Ectodermal cell (in vitro differentiated cells): ENCODE data around the gene PIGR.

Source experiments
- H3K27ac ChIP-seq: 2 replicates; pipeline ENCODE4 v1.7.0; 2013; ENCODE audit warnings: mild to moderate bottlenecking, low read depth, low read length; ENCODE audit not compliant: insufficient read depth, poor library complexity, severe bottlenecking
- H3K27me3 ChIP-seq: 2 replicates; pipeline ENCODE4 v1.7.0; 2013; ENCODE audit warnings: mild to moderate bottlenecking, low read length; ENCODE audit not compliant: insufficient read depth, control insufficient read depth, poor library complexity, severe bottlenecking
- H3K36me3 ChIP-seq: one replicate; pipeline ENCODE4 v1.7.0; 2013; ENCODE audit warnings: low read length; ENCODE audit not compliant: control insufficient read depth, insufficient read depth
- H3K4me1 ChIP-seq: one replicate; pipeline ENCODE4 v1.7.0; 2013; ENCODE audit warnings: low read length; ENCODE audit not compliant: control insufficient read depth, insufficient read depth
- H3K4me3 ChIP-seq: 2 replicates; pipeline ENCODE4 v1.7.0; 2013; ENCODE audit warnings: low read depth, low read length, control low read depth; ENCODE audit not compliant: insufficient read depth
- H3K9me3 ChIP-seq: 2 replicates; pipeline ENCODE4 v1.7.0; 2013; ENCODE audit warnings: mild to moderate bottlenecking, low read length, moderate library complexity; ENCODE audit not compliant: control insufficient read depth
- WGBS, 2 experiments: methylation state at CpG; one replicate each; pipeline ENCODE4 v1.1.7; 2013; ENCODE audit warnings: missing lambda C conversion rate in 2 of 2; 5-methylcytosine and 5-hydroxymethylcytosine counted together

Gene PIGR

DNA sequence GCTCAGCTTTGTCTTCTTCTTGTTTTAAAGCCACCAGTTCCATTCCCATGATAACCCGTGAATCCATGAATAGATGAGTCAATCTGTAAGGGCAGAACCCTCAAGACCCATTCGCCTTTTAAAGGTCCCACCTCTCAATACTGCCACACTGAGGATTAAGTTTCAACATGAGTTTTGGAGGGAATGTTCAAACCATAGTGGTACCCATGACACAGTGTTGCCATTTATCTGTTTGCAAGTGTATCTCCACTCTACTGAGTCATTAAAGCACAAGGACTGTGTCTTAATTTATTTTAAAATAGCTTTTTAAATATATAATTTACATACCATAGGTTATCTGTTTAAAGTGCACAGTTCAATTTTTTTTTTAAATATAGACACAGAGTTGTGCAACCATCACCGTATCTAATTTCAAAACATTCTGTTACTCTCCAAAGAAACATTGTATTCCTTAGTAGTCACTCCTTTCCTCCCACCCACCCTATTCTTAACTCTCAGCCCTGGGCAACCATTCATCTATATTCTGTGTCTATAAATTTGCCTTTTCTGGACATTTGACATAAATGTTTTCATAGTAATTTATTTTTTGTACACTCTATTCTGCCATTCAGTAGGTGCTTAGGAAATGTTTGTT lies 53.8 kb downstream of the PIGR start:
- H3K4me3 ChIP-seq: no peak overlapping the region
- H3K27me3 ChIP-seq: no peaks in the 10 kb centered on the region
- no peaks in the 10 kb centered on the region for H3K36me3 ChIP-seq
- H3K4me1 ChIP-seq: no peaks in the 10 kb centered on the region
- no peaks in the 10 kb centered on the region for H3K9me3 ChIP-seq
- 91% methylated on average over 3 of the region's 3 CpGs for WGBS, 2 experiments
- no peak overlapping the region for H3K27ac ChIP-seq

DNA sequence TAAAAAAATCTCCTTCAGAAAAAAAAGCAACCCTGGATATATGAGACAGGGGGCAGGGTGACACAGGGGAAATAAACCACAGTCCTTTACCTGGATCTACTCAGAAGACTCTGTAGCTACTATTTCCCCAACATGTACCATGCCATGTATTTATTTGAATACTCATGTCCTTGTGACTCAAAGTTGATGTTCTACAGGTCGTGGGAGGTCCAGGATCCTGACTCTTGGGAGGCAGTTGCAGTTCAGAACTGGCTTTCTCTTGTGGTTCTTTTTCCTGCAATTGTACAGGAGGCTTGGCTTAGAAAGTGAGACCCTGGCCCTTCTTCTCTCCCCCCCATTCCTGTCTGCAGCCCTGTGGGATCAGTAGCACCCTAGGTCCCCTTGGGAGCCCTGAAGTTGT lies 54.9 kb downstream of the PIGR start:
- WGBS, 2 experiments: 78 to 84% methylated on average over 1 of the region's 1 CpG
- no peaks in the 10 kb centered on the region for H3K9me3 ChIP-seq
- H3K36me3 ChIP-seq: no peaks in the 10 kb centered on the region
- H3K27ac ChIP-seq: no peak overlapping the region
- H3K27me3 ChIP-seq: no peaks in the 10 kb centered on the region
- no peak overlapping the region for H3K4me3 ChIP-seq
- no peaks in the 10 kb centered on the region for H3K4me1 ChIP-seq

- Histone ChIP-seq H3K4me1 (no peaks in the 10 kb centered on the region), H3K27ac (no peak overlapping the region)
Observed at GRCh38 chr1:206890125-206891060, 55.9 kb downstream of the PIGR start.

DNA sequence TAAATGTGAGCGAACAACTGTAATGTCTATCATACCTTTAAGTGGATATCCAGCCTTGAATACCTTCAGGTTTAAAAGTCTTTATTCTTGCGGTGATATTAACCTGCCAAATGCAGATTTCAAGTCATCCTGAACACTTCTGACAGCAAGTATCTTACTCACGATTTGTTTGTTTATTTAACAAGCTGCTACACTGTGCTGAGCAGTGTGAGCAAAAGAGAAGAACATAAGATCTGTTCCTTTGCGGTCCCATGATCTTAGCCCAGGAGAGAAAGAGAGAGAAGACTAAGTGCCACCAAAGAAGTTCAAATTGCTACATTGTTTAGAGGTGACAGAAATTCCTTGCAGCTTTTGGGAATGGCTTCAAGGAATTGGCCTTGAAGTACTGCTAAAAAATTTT lies 58.6 kb downstream of the PIGR start:
- no peak overlapping the region for H3K27ac ChIP-seq
- no peaks in the 10 kb centered on the region for H3K27me3 ChIP-seq
- no peaks in the 10 kb centered on the region for H3K4me1 ChIP-seq
- H3K4me3 ChIP-seq: no peak overlapping the region
- no peaks in the 10 kb centered on the region for H3K9me3 ChIP-seq
- no peaks in the 10 kb centered on the region for H3K36me3 ChIP-seq
- 90 to 96% methylated on average over 4 of the region's 4 CpGs for WGBS, 2 experiments

More at GRCh38 chr1:206890125-206891060, 55.9 kb downstream of the PIGR start:
- 86 to 88% methylated on average over 15 of the region's 15 CpGs for WGBS, 2 experiments
- Histone ChIP-seq H3K27me3 (no peaks in the 10 kb centered on the region), H3K36me3 (no peaks in the 10 kb centered on the region), H3K9me3 (no peaks in the 10 kb centered on the region), H3K4me3 (no peak overlapping the region)

DNA sequence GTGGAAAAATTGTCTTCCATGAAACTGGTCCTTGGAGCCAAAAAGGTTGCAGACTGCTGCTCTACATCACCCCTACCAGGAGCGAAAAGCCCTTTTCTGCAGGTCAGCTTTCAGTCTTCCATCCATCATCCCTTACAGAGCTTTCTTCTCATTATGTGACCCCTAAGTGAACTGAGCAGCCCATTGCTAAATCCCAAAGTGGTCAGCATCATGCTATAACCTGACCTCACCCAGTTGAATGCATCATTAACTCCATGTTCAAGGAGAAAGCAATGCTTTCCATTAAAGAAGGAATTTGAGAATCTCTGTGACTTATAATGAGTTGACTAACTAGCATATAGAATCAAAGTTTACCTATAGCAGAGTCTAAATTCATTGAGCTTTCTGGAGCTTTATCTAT lies 59.4 kb downstream of the PIGR start:
- Histone ChIP-seq H3K27me3 (no peaks in the 10 kb centered on the region), H3K36me3 (no peaks in the 10 kb centered on the region), H3K27ac (no peak overlapping the region), H3K4me1 (no peaks in the 10 kb centered on the region), H3K9me3 (no peaks in the 10 kb centered on the region), H3K4me3 (no peak overlapping the region)
- 94 to 96% methylated on average over 1 of the region's 1 CpG for WGBS, 2 experiments

- WGBS, 2 experiments: 89 to 93% methylated on average over 3 of the region's 3 CpGs
- H3K4me3 ChIP-seq: no peak overlapping the region
- H3K36me3 ChIP-seq: no peaks in the 10 kb centered on the region
- no peaks in the 10 kb centered on the region for H3K4me1 ChIP-seq
- no peaks in the 10 kb centered on the region for H3K27me3 ChIP-seq
- no peak overlapping the region for H3K27ac ChIP-seq
- H3K9me3 ChIP-seq: no peaks in the 10 kb centered on the region
Observed at GRCh38 chr1:206885341-206886060, 60.8 kb downstream of the PIGR start.

DNA sequence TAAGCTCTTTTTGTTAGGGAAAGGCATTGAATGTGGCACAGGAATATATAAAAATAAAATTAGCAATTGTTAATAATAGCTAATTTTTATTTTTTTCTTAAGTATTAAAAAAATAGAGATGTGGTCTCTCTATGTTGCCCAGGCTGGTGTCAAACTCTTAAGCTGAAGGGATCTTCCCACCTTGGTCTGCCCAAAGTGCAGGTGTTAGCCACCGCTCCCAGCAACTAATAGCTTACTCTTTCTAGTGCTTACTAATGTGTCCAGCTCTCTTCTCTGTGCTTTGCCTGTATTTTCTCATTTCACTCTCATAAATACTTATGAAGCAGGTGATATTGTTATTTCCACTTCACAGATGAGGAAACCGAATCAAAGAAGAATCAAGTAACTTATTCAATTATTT lies 62.4 kb downstream of the PIGR start:
- no peaks in the 10 kb centered on the region for H3K27me3 ChIP-seq
- no peaks in the 10 kb centered on the region for H3K36me3 ChIP-seq
- WGBS, 2 experiments: 97% methylated on average over 2 of the region's 2 CpGs
- no peak overlapping the region for H3K4me3 ChIP-seq
- no peak overlapping the region for H3K27ac ChIP-seq
- no peaks in the 10 kb centered on the region for H3K4me1 ChIP-seq
- H3K9me3 ChIP-seq: no peaks in the 10 kb centered on the region

GRCh38 chr1:206883160-206883559 lies 63.1 kb downstream of the PIGR start:
- Histone ChIP-seq H3K4me1 (no peaks in the 10 kb centered on the region), H3K9me3 (no peaks in the 10 kb centered on the region), H3K27ac (no peak overlapping the region), H3K36me3 (no peaks in the 10 kb centered on the region), H3K4me3 (no peak overlapping the region), H3K27me3 (no peaks in the 10 kb centered on the region)
- 98 to 100% methylated on average over 1 of the region's 1 CpG for WGBS, 2 experiments

DNA sequence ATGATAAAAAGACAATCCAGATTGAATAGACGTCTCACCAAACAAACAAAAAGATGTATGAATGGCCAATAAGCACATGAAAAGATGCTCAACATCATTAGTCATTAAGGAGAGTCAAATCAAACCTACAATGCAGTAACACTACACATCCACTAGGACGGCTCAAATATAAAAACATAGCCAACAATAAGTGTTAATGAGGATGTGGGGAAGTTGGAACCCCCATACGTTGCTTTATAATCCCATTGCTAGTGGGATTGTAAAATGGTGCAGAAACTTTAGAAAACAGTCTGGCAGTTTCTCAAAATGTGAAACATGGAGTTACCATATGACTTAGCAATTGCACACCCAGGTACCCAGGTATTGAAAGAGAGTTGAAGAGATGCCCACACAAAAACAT lies 63.7 kb downstream of the PIGR start:
- Histone ChIP-seq H3K27me3 (no peaks in the 10 kb centered on the region), H3K36me3 (no peaks in the 10 kb centered on the region), H3K4me3 (no peak overlapping the region), H3K27ac (no peak overlapping the region), H3K9me3 (no peaks in the 10 kb centered on the region), H3K4me1 (no peaks in the 10 kb centered on the region)
- 74 to 85% methylated on average over 2 of the region's 3 CpGs for WGBS, 2 experiments

DNA sequence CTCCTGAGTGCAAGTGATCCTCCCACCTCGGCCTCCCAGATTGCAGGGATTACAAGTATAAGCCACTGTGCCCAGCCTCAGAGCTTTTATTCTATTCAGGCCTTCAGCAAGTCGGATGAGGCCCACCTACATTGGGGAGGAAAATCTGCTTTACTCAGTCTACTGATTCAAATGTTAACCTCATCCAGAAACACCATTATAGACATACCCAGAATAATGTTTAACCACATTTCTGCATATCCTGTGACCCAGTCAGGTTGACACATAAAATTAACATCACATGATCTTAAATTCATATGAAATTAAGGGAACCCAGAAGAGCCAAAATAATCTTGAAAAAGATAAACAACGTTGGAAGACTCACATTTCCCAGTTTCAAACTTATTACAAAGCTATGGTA lies 66.0 kb downstream of the PIGR start:
- H3K4me1 ChIP-seq: no peaks in the 10 kb centered on the region
- no peaks in the 10 kb centered on the region for H3K36me3 ChIP-seq
- no peaks in the 10 kb centered on the region for H3K9me3 ChIP-seq
- H3K27ac ChIP-seq: no peak overlapping the region
- H3K27me3 ChIP-seq: no peaks in the 10 kb centered on the region
- 88 to 91% methylated on average over 2 to 3 of the region's 3 CpGs for WGBS, 2 experiments
- no peak overlapping the region for H3K4me3 ChIP-seq
